Neuronal stem cell (in vitro differentiated cells): ENCODE results near the gene MACROD2.
"Not testable (repeated sequence)": the region's sequence is repeated elsewhere in the genome, so short reads cannot be mapped to it uniquely, and the experiment has no call there.

Source experiments
- DNase-seq: peaks from one replicate; pipeline ENCODE4 v3.0.0-alpha.2; 2013; ENCODE audit warnings: low spot score
- H2AFZ ChIP-seq: one replicate; pipeline ENCODE4 v1.6.1; 2013; ENCODE audit warnings: mild to moderate bottlenecking, low read length, inconsistent platforms
- H2AK5ac ChIP-seq: 2 replicates; pipeline ENCODE4 v1.6.1; 2013; ENCODE audit warnings: low read depth, mild to moderate bottlenecking, inconsistent platforms, low read length, moderate library complexity, mixed read lengths
- H2BK120ac ChIP-seq: 2 replicates; pipeline ENCODE4 v1.6.1; 2013; ENCODE audit warnings: low read depth, mild to moderate bottlenecking, inconsistent platforms, low read length, moderate library complexity, mixed read lengths
- H2BK12ac ChIP-seq: one replicate; pipeline ENCODE4 v1.6.1; 2013; ENCODE audit warnings: low read length, inconsistent platforms
- H2BK15ac ChIP-seq: 2 replicates; pipeline ENCODE4 v1.6.1; 2013; ENCODE audit warnings: mild to moderate bottlenecking, low read length, inconsistent platforms, mixed read lengths
- H2BK5ac ChIP-seq: one replicate; pipeline ENCODE4 v1.6.1; 2013; ENCODE audit warnings: inconsistent platforms, mild to moderate bottlenecking, low read length, moderate library complexity
- H3K14ac ChIP-seq: one replicate; pipeline ENCODE4 v1.6.1; 2013; ENCODE audit warnings: low read length, inconsistent platforms
- H3K18ac ChIP-seq: 2 replicates; pipeline ENCODE4 v1.6.1; 2013; ENCODE audit warnings: low read length, inconsistent platforms
- H3K23ac ChIP-seq: 2 replicates; pipeline ENCODE4 v1.6.1; 2013; ENCODE audit warnings: low read depth, mild to moderate bottlenecking, mixed read lengths, low read length, inconsistent platforms; ENCODE audit not compliant: poor library complexity
- H3K27ac ChIP-seq: replicated peaks from 3 replicates; pipeline ENCODE4 v1.5.1; 2013; ENCODE audit warnings: low read length, inconsistent platforms
- H3K27me3 ChIP-seq, 3 experiments: 2 replicates each; pipeline ENCODE4 v1.6.1; 2013; ENCODE audit warnings: low read length in 3 of 3, mild to moderate bottlenecking in 2 of 3, inconsistent platforms in 1 of 3, low read depth in 1 of 3, mixed read lengths in 1 of 3, moderate library complexity in 1 of 3; ENCODE audit not compliant: control insufficient read depth in 3 of 3, insufficient read depth in 3 of 3
- H3K36me3 ChIP-seq, 2 donors: replicated peaks in 1 of 2; 2 replicates each; pipeline ENCODE4 v1.6.1; 2013; ENCODE audit warnings: low read length in 2 of 2; ENCODE audit not compliant: control insufficient read depth in 2 of 2, insufficient read depth in 2 of 2
- H3K4ac ChIP-seq: 2 replicates; pipeline ENCODE4 v1.6.1; 2013; ENCODE audit warnings: inconsistent platforms, mild to moderate bottlenecking, low read length, moderate library complexity
- H3K4me1 ChIP-seq, 2 donors: 1 replicate in 1 of 2; 2 replicates in 1 of 2; pipeline ENCODE4 v1.6.1; 2013; ENCODE audit warnings: low read length in 2 of 2, low read depth in 1 of 2; ENCODE audit not compliant: control insufficient read depth in 2 of 2, insufficient read depth in 1 of 2
- H3K4me2 ChIP-seq: one replicate; pipeline ENCODE4 v1.6.1; 2013; ENCODE audit warnings: mild to moderate bottlenecking, low read length, inconsistent platforms; ENCODE audit not compliant: insufficient read depth, poor library complexity, severe bottlenecking
- H3K4me3 ChIP-seq, 2 donors: 2 replicates each; pipeline ENCODE4 v1.5.1; 2013; ENCODE audit warnings: low read length in 2 of 2, mild to moderate bottlenecking in 2 of 2, inconsistent platforms in 1 of 2, moderate library complexity in 1 of 2
- H3K79me1 ChIP-seq: one replicate; pipeline ENCODE4 v1.6.1; 2013; ENCODE audit warnings: low read depth, mild to moderate bottlenecking, inconsistent platforms, low read length, moderate library complexity
- H3K9ac ChIP-seq: one replicate; pipeline ENCODE4 v1.6.1; 2013; ENCODE audit warnings: mild to moderate bottlenecking, low read depth, low read length, inconsistent platforms; ENCODE audit not compliant: poor library complexity
- H3K9me3 ChIP-seq, 2 donors: replicated peaks in 1 of 2; 2 replicates each; pipeline versions ENCODE3 to v1.6.1; 2013; ENCODE audit warnings: low read length in 2 of 2, mild to moderate bottlenecking in 2 of 2, inconsistent platforms in 1 of 2, low read depth in 1 of 2, mixed read lengths in 1 of 2, moderate library complexity in 1 of 2; ENCODE audit not compliant: control insufficient read depth in 2 of 2, insufficient read depth in 1 of 2
- H4K8ac ChIP-seq: one replicate; pipeline ENCODE4 v1.6.1; 2013; ENCODE audit warnings: low read depth, mild to moderate bottlenecking, inconsistent platforms, low read length, moderate library complexity
- H4K91ac ChIP-seq: one replicate; pipeline ENCODE4 v1.6.1; 2013; ENCODE audit warnings: low read length, low read depth, mild to moderate bottlenecking, inconsistent platforms; ENCODE audit not compliant: poor library complexity
- WGBS, 2 donors: extraction: QIAGEN DNeasy Blood & Tissue Kit; methylation state at CpG; one replicate each; pipeline ENCODE4 v1.1.7; 2013; ENCODE audit warnings: missing lambda C conversion rate in 2 of 2, mixed read lengths in 1 of 2; ENCODE audit not compliant: insufficient read length in 2 of 2, insufficient replicate concordance in 1 of 2; ENCODE audit errors: extremely low coverage in 2 of 2; 5-methylcytosine and 5-hydroxymethylcytosine counted together

Gene MACROD2

DNA sequence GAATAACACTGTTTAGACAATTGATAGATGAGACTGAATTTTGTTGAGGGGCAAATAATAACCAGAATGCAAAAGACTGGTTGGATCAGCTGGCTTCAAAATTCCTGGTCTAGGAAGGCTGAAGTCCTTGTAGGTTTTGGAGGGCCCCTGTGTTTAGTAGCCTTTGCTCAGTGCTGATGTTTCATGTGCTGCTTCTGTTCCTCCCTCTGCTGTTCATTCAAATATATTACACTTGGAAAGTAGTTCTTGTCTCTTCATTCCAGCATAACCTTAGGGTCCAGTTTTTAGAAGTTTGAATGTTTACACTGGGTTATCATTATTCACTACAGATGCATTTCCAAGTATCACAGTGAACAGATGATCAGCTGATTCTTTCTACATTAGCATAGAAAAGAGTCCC, 269.6 kb downstream of the MACROD2 start:
- no peaks in the 10 kb centered on the region for H3K36me3 ChIP-seq

DNA sequence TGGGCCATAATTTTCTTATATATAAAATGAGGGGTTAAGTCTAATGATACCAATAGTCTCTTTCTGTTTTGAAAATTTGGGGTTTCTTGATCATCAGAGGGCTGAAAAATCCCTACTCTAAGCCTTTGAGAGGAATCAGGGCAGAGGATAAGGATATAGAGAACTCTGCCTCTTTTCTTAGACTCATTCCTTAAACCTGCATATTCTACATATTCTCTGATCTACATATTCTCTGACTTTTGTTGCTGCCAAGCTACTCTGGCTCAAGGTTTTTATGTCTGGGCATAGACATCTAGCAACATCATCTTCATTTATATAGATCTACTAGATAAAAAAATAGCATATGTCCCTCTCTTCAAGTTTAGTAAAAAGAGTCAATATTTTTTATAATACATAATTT, 270.9 kb downstream of the MACROD2 start:
- no peak overlapping the region for H2BK15ac ChIP-seq
- H3K4ac ChIP-seq: no peak overlapping the region
- H3K9ac ChIP-seq: no peak overlapping the region
- H2BK120ac ChIP-seq: no peak overlapping the region
- H2BK12ac ChIP-seq: no peak overlapping the region
- no peak overlapping the region for H3K4me2 ChIP-seq
- peaks cover 0 to 3% of the 10 kb centered on the region in 2 donors for H3K9me3 ChIP-seq
- H2AK5ac ChIP-seq: no peak overlapping the region
- no peak overlapping the region for H3K18ac ChIP-seq
- DNase-seq: no peak
- no peak overlapping the region for H4K91ac ChIP-seq
- H3K4me1 ChIP-seq: peaks cover 0 to 1% of the 10 kb centered on the region in 2 donors
- H3K23ac ChIP-seq: no peak overlapping the region
- no peaks in the 10 kb centered on the region for H3K27me3 ChIP-seq
- no peak overlapping the region for H3K27ac ChIP-seq
- no peak overlapping the region for H3K14ac ChIP-seq
- H3K79me1 ChIP-seq: no peaks in the 10 kb centered on the region
- no peaks in the 10 kb centered on the region for H3K36me3 ChIP-seq
- H3K4me3 ChIP-seq: no peak overlapping the region
- no peak overlapping the region for H2BK5ac ChIP-seq
- no peak overlapping the region for H2AFZ ChIP-seq
- H4K8ac ChIP-seq: no peak overlapping the region

More for the DNA sequence above, 269.6 kb downstream of the MACROD2 start:
- Histone ChIP-seq H2BK12ac (no peak overlapping the region), H3K27ac (no peak overlapping the region), H3K27me3 (no peaks in the 10 kb centered on the region), H3K23ac (no peak overlapping the region), H2AK5ac (no peak overlapping the region), H3K4me2 (no peak overlapping the region), H3K4me3 (no peak overlapping the region), H2AFZ (no peak overlapping the region), H3K9me3 (peaks cover 0 to 3% of the 10 kb centered on the region in 2 donors), H4K91ac (no peak overlapping the region), H3K4ac (no peak overlapping the region), H3K14ac (no peak overlapping the region), H3K4me1 (peaks cover under 1 to 1% of the 10 kb centered on the region in 2 donors), H3K9ac (no peak overlapping the region), H3K79me1 (no peaks in the 10 kb centered on the region), H2BK15ac (no peak overlapping the region), H2BK120ac (no peak overlapping the region), H4K8ac (no peak overlapping the region), H3K18ac (no peak overlapping the region), H2BK5ac (no peak overlapping the region)
- DNase-seq: no peak

DNA sequence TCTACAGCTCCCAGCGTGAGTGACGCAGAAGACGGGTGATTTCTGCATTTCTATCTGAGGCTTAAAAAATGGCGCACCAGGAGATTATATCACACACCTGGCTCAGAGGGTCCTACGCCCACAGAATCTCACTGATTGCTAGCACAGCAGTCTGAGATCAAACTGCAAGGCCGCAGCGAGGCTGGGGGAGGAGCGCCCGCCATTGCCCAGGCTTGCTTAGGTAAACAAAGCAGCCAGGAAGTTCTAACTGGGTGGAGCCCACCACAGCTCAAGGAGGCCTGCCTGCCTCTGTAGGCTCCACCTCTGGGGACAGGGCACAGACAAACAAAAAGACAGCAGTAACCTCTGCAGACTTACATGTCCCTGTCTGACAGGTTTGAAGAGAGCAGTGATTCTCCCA, 275.4 kb downstream of the MACROD2 start:
- WGBS, 2 donors: no CpG with 5 or more reads among the region's 9 CpGs
- H3K27ac ChIP-seq, H3K4me1 ChIP-seq, H2BK15ac ChIP-seq, H3K27me3 ChIP-seq, H3K4me2 ChIP-seq, H3K9ac ChIP-seq, H3K14ac ChIP-seq, H3K36me3 ChIP-seq, H4K8ac ChIP-seq, H2BK12ac ChIP-seq, H2BK120ac ChIP-seq, H3K23ac ChIP-seq, H3K79me1 ChIP-seq, DNase-seq, H2BK5ac ChIP-seq, H3K18ac ChIP-seq, H2AK5ac ChIP-seq, H4K91ac ChIP-seq, H3K4ac ChIP-seq, H3K4me3 ChIP-seq, H2AFZ ChIP-seq, H3K9me3 ChIP-seq: not testable (repeated sequence)

DNA sequence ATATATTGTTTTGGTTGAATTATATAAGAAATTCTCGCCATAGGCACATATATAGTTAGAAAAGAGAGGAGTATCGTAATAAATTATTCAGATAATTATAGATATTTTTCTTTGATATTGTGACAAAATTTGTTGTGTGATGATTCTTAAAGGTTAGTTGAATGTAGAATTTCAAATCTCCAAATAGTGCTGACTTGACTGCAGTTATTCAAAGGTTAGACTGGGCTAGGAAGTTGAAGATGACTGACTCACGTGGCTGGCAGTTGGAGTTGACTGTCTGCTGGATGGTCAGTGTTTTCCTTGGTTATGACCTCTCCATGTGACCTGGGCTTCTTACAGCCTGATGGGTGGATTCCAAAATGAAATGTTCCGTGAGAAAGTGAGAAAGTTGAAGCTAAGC, 286.8 kb downstream of the MACROD2 start:
- Histone ChIP-seq H3K27ac (no peak overlapping the region), H3K4me2 (no peak overlapping the region), H2AK5ac (no peak overlapping the region), H2AFZ (no peak overlapping the region), H3K9ac (no peak overlapping the region), H3K14ac (no peak overlapping the region), H3K23ac (no peak overlapping the region), H3K27me3 (peaks cover 0 to 2% (median 0%) of the 10 kb centered on the region in 3 experiments), H3K79me1 (no peaks in the 10 kb centered on the region), H2BK5ac (no peak overlapping the region), H2BK120ac (no peak overlapping the region), H3K4me3 (no peak overlapping the region), H3K4me1 (no peaks in the 10 kb centered on the region), H3K36me3 (no peaks in the 10 kb centered on the region), H3K4ac (no peak overlapping the region), H3K9me3 (no peaks in the 10 kb centered on the region), H3K18ac (no peak overlapping the region), H4K91ac (no peak overlapping the region), H4K8ac (no peak overlapping the region), H2BK15ac (no peak overlapping the region), H2BK12ac (no peak overlapping the region)
- no peak for DNase-seq
- no CpG with 5 or more reads among the region's 4 CpGs for WGBS, 2 donors
